Measurements from ENCODE around the gene PATL1.
"Not testable (repeated sequence)": the region's sequence is repeated elsewhere in the genome, so short reads cannot be mapped to it uniquely, and the experiment has no call there.

Gene PATL1

GRCh38 chr11:59706518-59707285 lies 37.9 kb upstream of the PATL1 start:
- no peak for TF ChIP-seq CTCF (conservative IDR thresholded peaks at IDR 0.05; ENCODE audit: low read length)
- DNase-seq (ENCODE audit: low read depth), result peak; percentile 74
- H3K4me3 ChIP-seq (ENCODE audit: low read length), result no peak overlapping the region

GRCh38 chr11:59705294-59705693 lies 36.5 kb upstream of the PATL1 start:
- no peak for TF ChIP-seq CTCF (conservative IDR thresholded peaks at IDR 0.05; ENCODE audit: low read length)
- DNase-seq (ENCODE audit: low read depth), result no peak
- H3K4me3 ChIP-seq (ENCODE audit: low read length), result no peak overlapping the region

GRCh38 chr11:59703515-59703914 lies 34.7 kb upstream of the PATL1 start:
- H3K4me3 ChIP-seq (ENCODE audit: low read length); DNase-seq (ENCODE audit: low read depth): not testable (repeated sequence)

- not testable (repeated sequence) for H3K4me3 ChIP-seq (ENCODE audit: low read length); DNase-seq (ENCODE audit: low read depth)
These were observed 31.3 kb upstream of the PATL1 start for GRCh38 chr11:59700157-59700556.

- DNase-seq (ENCODE audit: low read depth), result peak; percentile 14
- H3K4me3 ChIP-seq (ENCODE audit: low read length), result no peak overlapping the region
- TF ChIP-seq CTCF (conservative IDR thresholded peaks at IDR 0.05; ENCODE audit: low read length), result no peak
These were observed 29.7 kb upstream of the PATL1 start for GRCh38 chr11:59698506-59698905.

GRCh38 chr11:59692915-59693314 lies 24.1 kb upstream of the PATL1 start:
- no peak for TF ChIP-seq CTCF (conservative IDR thresholded peaks at IDR 0.05; ENCODE audit: low read length)

GRCh38 chr11:59691156-59691555 lies 22.3 kb upstream of the PATL1 start:
- no peak for TF ChIP-seq CTCF (conservative IDR thresholded peaks at IDR 0.05; ENCODE audit: low read length)
- H3K4me3 ChIP-seq (ENCODE audit: low read length), result no peak overlapping the region
- no peak for DNase-seq (ENCODE audit: low read depth)

More at GRCh38 chr11:59692915-59693314, 24.1 kb upstream of the PATL1 start:
- no peak for DNase-seq (ENCODE audit: low read depth)
- no peak overlapping the region for H3K4me3 ChIP-seq (ENCODE audit: low read length)

- DNase-seq (ENCODE audit: low read depth), result no peak
- H3K4me3 ChIP-seq (ENCODE audit: low read length), result no peak overlapping the region
- no peak for TF ChIP-seq CTCF (conservative IDR thresholded peaks at IDR 0.05; ENCODE audit: low read length)
These were observed 20.2 kb upstream of the PATL1 start for GRCh38 chr11:59689015-59689414.

GRCh38 chr11:59681260-59681725 lies 12.5 kb upstream of the PATL1 start:
- DNase-seq (ENCODE audit: low read depth); H3K4me3 ChIP-seq (ENCODE audit: low read length): not testable (repeated sequence)

Measured in AG10803 (cell line).